SK-N-MC (cell line): ENCODE data around the gene C10orf71.

Experiments used
- EZH2 ChIP-seq: fragments of 200-600 bp; sonication (generic); IDR thresholded peaks from one replicate; pipeline ENCODE4 v1.6.1; 2017; ENCODE audit warnings: antibody characterized with exemption
- FOXP2 ChIP-seq: optimal IDR thresholded peaks from 2 replicates; pipeline ENCODE3; 2011; ENCODE audit warnings: mild to moderate bottlenecking, moderate library complexity; ENCODE audit not compliant: insufficient read depth; ENCODE audit errors: extremely low read length, control extremely low read depth
- POLR2AphosphoS5 ChIP-seq: IDR thresholded peaks from 2 replicates; pipeline ENCODE4 v1.6.1; 2012; ENCODE audit warnings: mild to moderate bottlenecking, low read depth, low read length, borderline replicate concordance

- no peak for TF ChIP-seq POLR2AphosphoS5
- no peak for TF ChIP-seq EZH2
- no peak for TF ChIP-seq FOXP2
Measured at GRCh38 chr10:49302088-49302487, 3.1 kb downstream of the C10orf71 start.
